Left hindlimb (tissue), 1 donor: Measurements from ENCODE around the gene KLF11.

Experiments used
- DNase-seq: peaks from one replicate; pipeline ENCODE4 v3.0.0-alpha.2; 2018

The KLF11 gene

DNA sequence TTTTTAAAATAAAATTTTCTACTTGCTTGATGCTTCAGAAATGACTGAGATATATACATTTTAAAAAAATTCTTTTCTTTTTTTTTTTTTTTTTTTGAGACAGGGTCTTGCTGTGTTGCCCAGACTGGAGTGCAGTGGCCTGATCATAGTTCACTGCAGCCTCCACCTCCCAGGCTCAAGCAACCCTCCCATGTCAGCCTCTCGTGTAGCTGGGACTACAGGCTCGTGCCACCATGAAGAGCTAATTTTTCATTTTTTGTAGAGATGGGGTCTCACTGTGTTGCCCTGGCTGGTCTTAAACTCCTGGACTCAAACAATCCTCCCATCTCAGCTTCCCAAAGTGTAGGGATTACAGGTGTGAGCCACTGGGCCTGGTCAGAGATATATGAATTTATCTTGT is 24.0 kb downstream of the KLF11 start:
- no peak for DNase-seq

DNA sequence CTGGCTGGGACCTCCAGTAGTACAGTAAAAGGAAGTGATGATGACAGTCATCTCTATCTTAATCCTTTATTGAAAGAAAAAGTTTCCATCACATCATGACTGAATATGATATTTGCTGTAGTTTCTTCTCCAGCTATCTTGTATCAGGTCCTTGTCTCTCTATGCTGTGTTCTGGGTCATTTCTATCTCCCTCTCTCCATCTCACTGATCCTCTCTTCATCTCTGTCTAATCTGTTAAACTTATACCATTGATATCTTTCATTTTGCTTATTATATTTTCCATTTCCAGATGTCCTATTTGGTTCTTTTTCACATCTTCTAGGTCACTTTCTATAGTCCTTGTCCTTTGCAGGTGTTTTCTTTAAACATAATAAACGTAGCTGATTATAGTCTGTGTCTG is 24.5 kb downstream of the KLF11 start:
- DNase-seq = no peak

DNA sequence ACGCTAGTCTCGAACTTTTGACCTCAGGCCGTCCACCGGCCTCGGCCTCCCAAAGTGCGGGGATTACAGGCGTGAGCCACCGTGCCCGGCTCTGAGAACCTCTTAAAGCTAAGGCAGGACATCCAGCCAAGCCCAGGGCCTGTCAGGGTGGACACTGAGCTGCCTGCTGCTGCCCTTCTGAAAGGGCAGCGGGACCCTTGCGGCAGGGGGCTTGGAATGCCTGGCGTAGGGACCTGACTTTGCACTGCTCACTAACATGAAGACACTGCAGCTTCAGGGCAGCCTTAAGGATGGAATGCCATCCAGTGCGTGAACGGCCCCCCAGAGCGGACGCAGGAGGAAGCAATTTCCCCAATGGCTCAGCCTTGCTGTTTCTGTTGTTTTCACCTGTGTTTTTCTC is 27.8 kb downstream of the KLF11 start:
- no peak for DNase-seq

DNA sequence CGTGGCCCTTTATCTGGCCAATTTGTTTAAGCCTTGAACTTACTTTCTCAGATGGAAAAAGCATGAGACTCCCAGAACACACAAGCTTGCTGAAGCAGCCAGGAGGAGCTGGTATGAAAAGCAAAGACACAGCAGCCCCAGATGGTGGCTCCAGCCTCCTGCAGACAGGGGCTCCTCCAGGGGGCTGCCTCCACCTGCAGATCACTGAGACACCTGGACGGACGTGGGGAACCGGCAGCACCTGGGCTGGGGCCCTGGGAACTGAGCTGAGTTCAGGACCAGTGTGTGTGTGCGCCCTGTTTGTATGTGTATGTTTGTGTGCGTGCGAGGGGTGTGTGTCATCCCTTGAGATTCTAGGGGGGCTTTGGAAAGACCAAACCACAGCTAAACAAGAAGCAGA is 28.2 kb downstream of the KLF11 start:
- DNase-seq = peak; percentile 2

DNA sequence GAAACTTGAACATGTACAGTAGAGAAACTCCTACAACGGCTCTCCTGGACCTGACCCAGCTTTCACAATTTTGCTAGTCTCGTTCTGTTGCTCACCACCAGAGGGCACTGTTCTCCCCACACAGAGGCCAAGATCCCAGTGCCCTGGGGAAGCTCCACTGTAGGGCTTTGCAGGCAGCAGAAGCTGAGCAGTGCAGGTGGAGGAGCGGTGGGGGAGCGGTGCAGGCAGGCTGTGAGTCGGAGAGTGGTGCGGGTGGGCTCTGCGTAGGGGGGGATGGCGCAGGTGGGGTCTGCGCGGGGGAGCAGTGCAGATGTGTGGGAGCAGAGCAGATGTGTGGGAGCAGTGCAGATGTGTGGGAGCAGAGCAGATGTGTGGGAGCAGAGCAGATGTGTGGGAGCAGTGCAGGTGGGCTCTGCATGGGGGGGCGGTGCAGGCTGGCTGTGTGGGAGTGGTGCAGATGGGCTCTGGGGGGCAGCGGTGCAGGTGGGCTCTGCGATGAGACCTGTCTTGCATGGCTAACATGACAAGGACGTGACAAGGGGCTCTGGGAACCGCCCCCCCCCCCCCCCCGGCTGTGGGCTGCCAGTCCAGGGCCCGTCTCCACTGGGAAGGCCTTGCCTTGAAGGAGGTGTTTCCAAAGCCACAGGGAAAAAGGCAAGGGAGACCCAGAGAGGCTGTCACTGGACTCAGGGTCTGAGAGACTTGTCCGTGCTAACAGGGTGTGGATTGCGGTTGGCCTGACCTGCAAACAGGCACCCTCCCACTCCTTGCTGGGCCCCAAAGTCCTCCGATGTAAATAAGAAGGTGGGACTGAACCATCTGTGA is 29.5 kb downstream of the KLF11 start:
- peak; percentile 87 for DNase-seq

DNA sequence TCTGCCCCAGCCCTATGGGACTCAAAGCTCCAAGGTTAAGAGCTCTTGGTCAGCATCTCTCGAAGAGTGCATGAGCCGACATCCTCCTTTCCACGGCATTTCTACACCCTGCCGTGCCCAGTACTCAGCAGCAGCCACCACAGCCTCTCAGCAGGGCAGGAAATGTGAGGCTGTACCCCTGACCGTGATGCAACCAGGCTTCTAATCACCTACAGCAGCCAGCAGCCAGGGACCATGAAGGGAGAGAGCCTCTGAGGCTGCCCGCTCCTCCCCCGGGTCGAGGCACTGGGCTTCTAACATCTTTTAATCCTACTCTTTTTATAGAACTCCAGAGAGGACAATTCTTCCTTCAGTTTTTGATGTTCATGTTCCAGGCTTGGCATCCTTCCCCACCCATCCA is 30.4 kb downstream of the KLF11 start:
- DNase-seq = peak; percentile 15

DNA sequence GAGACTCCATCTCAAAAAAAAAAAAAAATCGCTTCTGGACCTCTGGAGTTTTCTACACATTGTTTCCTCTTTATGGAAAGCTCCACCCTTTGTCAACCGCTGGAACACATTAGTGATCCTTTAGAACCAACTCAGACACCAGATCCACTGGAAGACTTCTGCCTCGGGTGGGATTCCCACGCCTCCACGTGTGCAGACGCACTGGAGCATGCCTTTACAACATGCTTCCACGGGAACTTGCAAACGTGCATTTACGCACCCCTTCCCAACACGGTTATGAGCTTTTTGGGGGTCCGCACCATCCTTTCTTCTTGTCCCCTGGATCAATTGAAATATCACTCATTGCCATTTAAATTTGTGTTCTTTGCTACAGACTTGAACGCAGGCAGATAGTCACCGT is 31.8 kb downstream of the KLF11 start:
- peak; percentile 3 for DNase-seq

DNA sequence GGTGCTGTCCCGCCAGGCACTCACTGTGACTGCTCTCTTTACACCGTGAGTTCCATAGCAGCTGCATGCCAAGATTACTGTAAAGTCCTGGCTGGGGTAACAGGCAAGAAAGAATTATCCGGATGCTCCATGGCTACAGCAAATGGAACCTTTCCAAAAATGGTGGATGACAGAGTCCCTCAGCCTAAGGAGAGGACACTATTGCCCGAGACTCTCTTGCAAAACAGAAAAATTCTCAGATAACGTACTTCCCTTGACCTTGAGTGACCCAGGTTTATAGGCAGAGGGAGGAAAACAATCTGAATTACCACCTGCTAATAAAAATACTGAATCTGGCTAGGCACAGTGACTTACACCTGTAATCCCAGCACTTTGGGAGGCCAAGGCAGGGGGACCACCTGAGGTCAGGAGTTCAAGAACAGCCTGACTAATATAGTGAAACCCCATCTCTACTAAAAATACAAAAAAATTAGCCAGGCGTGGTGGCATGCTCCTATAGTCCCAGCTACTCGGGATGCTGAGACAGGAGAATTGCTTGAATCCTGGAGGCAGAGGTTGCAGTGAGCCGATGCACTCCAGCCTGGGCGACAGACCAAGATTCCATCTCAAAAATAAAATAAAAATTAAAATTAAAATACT is 32.3 kb downstream of the KLF11 start:
- DNase-seq = peak; percentile 4

DNA sequence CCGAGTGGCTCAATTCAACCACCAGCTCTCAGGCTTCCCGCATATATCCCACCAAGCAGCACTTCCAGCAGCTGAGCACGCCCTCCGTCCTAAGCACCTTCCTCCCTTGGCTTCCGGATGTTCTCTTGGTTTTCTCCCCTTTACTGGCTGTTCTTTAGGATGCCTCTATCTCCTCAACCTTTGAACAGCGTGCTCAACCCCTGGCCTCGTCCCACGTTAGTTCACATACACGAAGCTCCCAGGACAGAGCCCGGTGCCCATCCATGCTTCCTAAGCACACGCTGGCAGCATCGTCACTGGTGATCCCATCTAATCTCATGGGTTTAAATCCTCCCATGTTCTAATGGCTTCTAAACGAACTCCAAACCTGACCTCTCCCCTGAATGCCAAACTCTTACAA is 33.2 kb downstream of the KLF11 start:
- no peak for DNase-seq

DNA sequence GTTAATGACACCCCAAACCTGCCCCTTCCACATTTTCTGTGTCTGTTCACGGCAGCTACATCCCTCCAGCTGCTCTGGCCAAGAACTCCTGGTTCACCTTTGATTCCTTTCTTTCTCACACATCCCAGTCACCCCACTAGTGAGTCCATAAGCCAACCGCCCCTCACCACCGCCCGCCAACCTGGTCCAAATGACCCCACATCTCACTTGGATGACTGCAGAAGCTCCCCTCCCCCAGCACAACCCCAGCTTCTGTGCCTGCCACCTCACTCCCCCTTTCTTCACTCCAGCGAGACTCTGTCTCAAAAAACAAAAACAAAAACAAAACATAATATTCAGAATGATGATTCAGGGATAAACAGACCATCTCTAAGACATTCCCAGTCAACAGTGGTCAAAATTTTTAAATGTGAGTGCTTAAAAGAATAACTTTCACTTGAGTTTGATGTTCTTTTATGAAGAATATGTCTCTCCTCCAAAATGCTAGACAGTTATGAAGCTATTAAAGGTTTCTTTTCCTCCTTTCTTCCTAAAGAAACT is 33.7 kb downstream of the KLF11 start:
- no peak for DNase-seq

DNA sequence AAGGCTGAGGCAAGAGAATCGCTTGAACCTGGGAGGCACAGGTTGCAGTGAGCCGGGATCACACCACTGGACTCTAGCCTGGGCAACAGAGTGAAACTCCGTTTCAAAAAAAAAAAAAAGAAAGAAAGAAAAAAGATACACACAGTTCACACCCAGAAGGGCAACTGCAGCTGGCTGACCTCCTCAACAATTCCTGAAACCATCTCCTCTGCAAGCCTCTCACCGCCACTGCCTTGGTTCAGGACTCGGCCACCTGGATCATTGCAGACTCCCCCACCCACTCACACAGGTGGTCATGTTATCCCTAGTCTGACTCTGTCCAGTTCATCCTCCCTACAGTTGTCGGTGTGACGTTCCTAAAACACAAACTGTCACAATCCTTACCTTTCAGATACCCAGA is 34.7 kb downstream of the KLF11 start:
- no peak for DNase-seq

DNA sequence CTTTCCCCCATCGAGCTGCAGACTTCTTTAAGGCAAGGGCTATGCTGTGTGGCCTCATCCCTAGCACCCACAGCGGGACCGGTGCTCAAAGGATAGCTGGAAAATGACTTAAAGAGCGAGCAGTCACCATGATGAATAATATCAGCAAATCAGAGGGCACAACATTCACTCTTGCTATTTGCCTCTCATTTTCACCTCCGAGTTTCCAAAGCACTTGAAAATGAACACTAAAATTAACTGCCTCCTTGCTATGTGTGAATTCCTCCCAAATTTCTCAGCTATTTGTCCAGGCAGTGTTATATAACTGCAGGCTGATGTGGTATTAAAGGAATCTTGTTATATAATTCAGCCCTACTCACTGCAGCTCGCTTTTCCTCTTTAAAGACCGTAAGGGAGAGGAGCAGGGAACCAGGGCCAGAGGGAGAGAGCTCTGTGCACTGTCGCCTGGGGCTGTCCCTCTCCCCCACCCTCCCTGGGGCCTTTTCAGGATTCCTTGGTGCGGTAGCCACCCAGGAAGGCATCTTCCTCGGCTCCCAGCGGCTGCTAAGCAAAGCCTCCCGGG is 35.4 kb downstream of the KLF11 start:
- DNase-seq = no peak

DNA sequence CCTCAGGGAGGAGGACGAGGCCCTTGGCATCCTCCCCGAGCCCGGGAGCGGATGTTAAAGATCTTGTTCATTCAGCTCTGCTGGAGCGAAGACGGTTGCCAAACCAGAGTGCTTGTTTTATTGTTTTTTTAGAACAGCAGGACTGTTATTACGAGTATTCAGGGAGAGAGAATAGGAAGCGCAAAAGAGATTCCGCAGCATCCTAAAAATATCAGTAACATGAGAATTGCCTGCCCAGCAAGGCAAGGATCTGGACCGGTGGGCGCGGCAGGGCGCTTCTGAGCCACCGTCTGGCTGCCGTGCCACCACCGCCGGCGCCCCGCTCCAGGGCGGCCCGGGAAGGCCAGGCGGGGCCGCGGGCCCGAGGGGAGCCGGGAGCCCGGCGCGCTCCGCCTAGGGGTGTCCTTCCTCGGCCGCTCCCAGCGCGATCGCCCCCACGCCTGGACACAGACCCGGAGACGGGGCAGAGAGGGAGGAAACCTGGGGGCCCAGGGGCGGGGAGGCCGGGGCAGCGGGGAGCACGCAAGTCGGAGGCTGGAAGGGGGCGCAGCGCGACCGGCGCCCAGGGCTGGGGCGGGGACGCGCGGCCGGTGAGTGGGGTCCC is 36.0 kb downstream of the KLF11 start:
- DNase-seq = peak; percentile 67

DNA sequence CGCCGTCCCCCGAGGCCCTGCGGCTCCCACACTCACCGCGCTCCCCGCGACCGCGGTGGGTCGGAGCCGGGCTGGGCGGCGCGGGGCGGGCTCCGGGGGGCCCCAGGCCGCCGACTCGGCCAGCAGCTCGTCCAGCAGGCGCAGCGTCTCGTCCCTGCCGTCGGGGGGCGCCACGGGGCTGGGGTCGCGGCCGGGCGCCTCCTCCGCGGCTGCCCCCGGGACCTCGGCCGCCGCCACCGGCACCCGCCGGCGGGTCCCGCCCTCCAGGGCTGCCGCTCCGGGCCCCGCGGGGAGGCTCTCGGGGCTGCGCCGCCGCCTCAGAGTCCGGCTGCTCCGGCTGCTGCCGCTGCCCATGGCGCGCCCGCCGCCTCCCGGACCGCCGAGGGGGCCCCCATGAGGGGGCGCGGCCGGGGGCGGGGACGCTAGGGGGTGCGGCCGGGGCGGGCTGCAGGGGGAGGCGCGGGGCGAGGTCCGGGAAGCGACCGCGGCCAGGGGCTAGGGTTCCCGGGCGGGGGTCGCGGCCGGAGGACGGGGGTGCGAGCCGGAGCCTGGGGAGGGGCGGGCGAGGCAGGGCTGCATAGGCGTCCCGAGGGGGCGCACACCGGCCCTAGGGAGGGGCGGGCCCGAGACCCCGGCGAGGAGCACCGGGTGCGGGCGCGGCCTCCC is 36.7 kb downstream of the KLF11 start, which contains the start of gene CYS1:
CYS1 (minus strand) TSS at position 542 of the 666 bp plus-strand sequence; CDS start at position 354, 188 bp downstream.
- DNase-seq = peak; percentile 52

DNA sequence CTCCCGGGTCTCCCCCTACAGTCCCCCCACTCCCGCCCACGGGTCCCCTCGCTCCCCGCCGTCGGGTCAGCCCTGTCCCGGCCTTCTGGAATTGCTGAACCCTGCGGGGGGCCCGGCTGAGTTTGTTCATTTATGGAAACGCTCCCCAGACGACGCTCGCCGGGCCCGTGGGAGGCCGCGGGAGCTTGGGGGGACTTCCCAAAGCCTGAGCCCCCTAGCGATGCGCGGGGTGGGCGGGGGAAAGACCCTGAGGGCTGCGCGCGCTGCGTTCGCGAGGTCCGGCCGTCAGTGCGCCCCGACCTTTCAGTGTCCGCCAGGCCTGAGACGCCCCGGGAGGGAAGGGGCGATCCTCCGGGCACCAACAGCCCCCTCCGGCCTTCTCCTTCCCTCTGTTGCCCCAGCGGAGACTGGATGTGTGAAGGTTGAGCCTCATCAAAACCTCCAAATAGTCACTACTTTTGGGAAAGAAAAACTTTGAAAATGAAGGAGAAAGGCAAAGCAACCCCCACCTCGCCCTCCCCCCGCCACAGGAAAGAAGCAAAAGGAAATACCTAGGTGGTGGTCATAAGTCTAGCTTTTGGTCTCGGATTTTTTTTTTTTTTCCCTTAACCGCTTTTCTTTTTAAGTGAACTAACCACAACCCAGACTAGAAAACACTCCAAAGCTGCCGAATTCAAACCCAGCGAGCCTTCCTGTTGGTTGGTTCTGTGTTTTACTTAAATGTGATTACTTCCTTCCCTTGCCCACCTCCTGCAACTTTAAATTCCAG is 37.4 kb downstream of the KLF11 start:
- peak; percentile 37 for DNase-seq

DNA sequence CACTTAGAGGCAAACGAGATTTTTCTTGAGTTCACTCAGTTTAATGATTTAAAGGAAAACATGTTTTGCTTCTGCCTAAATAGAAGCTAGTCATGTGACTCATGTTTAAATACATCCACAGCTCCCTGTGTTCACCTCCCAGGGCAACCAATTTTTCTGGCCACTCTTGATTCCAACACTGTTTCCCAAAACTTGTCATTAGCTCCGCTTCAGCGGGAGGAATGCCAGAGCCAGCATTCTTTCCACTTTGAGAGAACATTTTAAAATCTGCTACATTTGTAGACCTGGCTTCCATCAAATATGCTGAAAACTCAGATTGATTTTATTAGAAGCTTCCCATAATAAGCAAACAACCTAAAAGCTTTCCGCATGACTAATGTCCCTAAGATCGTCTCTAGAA is 39.7 kb downstream of the KLF11 start:
- DNase-seq = peak; percentile 56

DNA sequence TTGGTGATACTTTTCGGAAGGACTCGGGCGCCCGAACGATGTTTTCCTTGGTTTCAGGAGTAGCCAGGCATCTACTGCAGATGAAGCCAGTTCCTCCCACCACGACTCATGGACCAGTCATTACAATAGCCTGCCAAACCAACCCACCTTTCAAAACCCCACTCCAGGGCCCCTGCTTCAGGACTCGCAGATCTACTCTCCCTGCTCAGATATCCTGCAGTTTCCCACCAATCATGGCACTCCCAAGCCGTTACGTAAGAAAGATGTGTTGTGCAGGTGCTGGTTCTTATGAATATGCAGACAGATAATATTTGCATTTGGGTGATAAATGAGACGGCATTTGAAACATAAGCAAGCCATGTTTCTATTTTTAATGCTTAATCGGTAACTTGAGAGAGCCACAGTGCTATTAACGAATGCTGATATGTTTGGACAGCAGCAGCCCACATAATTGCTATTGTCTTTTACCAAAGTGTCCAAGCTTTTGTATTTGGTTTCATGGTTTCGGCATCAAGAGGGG is 40.4 kb downstream of the KLF11 start:
- DNase-seq = no peak

DNA sequence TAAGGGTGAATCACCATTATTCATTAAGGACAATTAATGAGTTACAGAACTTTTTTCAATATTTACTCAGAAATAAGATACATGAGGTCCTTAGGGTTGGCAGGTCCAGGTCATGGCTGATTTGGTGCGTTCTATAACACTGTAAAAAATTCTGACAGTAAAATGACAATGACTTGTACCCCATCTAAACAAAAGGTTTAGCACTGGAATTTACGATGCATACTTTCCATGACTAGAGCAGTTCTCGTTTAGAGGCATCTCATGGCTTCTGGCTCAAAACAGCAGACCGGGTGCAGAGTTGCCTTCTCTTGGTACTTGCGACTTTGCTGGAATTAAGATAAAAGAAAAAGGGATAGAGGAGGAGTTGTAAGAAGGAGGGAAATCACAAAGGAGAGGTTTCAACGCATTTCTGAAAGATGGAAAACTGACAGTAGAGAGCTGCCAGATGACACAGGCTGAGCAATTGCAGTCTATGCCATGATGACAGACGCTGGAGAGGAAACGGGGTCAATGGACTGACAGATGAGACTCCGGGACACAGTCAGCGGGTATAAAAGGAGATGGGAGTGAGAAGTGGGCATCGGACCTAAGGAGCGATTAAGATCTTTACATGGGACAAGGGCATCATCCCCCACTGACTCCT is 41.0 kb downstream of the KLF11 start:
- no peak for DNase-seq

DNA sequence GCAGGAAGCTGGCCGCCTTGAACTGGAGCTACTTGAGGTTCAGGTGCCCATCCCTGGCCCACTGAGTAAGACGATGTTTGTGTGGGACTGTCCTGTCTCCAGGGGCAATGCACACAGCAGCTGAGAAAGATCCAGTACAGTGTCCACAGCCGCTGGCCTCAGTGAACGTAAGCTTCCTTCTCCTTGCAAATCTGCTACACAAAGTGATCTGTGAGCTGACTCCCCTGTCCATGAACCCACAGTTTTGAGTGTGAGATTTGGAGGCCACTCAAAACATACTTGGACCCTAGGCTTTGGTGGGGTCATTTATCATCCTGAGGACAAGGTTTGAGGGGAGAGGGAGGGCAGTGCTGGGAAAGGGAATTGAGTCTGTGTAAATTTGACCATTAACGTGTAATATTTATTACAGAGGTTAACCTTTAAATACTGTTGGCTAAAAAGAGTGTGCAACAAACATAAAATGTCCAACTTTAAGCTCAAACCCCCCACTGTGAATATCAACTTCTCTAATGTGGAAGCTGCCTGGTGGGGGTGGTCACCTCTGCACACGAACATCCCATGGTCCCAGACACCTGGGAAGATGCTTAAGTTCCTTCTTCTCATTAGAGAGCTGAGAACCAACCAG is 41.8 kb downstream of the KLF11 start:
- no peak for DNase-seq

DNA sequence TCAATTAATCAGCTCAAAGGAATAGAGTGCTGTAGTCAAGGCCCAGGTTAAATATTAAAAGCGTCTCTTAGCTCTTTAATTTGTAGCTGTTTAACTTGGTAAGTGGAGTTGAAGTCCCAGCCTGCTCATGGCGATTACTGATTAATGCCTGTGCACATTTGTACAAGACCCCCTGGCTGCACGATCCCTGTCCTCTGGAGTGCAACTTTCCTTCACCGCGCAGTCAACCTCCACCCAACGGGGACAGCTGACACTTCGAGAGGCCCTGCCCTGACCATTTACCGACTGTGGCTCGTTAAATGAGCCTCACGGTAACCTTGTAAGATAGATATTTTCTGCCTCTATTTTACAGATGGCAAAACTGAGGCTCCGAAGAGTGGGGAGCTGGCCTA is 42.3 kb downstream of the KLF11 start:
- no peak for DNase-seq

DNA sequence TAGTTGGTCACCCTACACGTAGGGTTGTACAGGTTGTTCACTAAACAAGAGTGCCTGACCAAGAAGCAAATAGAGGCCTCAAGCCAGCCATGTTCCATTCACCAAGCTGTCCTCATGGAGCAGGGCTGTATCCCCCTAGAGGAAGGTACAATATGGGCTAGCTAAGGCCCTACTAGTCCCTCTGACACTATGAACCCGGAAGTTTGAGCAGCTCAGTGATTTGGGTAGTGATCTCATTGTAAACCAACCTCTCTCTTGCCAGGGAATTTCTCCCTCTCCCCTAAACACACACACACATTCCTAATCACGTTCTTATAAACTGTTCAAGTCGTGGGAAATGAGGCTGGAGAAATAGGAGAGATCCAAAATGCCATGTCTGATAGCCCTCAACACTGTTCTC is 43.6 kb downstream of the KLF11 start:
- no peak for DNase-seq
